ENCODE measurements around the gene GSG1L2.

GSG1L2 gene

DNA sequence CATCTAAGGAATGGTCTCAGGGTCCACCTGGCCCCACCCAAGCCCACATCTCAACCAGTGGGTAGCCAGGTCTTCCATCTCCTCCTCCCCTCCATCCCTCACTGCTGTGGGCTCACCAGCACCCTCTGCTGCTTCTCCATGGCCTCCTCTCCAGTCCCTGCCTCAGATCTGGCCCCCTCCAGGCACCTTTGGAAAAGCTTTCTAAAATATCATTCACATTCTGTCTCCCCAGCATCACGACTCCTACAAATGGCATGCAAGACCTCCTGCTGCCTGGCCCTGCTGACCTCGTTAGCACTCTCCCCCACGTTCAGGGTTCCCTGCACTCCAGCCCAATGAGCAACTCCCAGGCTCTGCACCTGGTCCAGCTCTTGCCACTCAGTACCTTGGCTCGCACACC lies 17.6 kb upstream of the GSG1L2 start:
- no peak for DNase-seq
- Histone ChIP-seq H3K27ac (ENCODE audit: insufficient read depth in 1 of 2, low read depth in 1 of 2, low read length in 2 of 2, poor library complexity in 1 of 2, severe bottlenecking in 2 of 2) (no peak overlapping the region), H3K9me3 (ENCODE audit: control extremely low read depth in 1 of 5, control insufficient read depth in 4 of 5, insufficient read depth in 2 of 5, low read depth in 1 of 5, low read length in 4 of 5) (no peaks in the 10 kb centered on the region), H3K36me3 (ENCODE audit: control insufficient read depth in 4 of 4, insufficient read depth in 4 of 4, low read length in 3 of 4) (no peaks in the 10 kb centered on the region), H3K4me3 (ENCODE audit: control insufficient read depth in 1 of 7, extremely low read depth in 1 of 7, insufficient read depth in 4 of 7, low read depth in 2 of 7, low read length in 6 of 7) (no peak overlapping the region), H3K4me1 (ENCODE audit: control extremely low read depth in 1 of 4, control insufficient read depth in 4 of 4, insufficient read depth in 4 of 4, low read length in 3 of 4) (no peaks in the 10 kb centered on the region), H3K27me3 (replicated peaks in 2 of 5; ENCODE audit: control insufficient read depth in 4 of 5, insufficient read depth in 5 of 5, low read length in 4 of 5) (peaks cover 0 to 17% (median 5%) of the 10 kb centered on the region in 5 experiments)
- ChIA-PET POLR2A (interaction anchor here (0.6 kb wide), 1 partner anchor 677 kb away, joined by 4 read pairs; no protein-coding TSS in a partner anchor), CTCF (no interaction called here)
- 71% methylated on average over 4 of the region's 4 CpGs for WGBS (ENCODE audit: insufficient coverage)

DNA sequence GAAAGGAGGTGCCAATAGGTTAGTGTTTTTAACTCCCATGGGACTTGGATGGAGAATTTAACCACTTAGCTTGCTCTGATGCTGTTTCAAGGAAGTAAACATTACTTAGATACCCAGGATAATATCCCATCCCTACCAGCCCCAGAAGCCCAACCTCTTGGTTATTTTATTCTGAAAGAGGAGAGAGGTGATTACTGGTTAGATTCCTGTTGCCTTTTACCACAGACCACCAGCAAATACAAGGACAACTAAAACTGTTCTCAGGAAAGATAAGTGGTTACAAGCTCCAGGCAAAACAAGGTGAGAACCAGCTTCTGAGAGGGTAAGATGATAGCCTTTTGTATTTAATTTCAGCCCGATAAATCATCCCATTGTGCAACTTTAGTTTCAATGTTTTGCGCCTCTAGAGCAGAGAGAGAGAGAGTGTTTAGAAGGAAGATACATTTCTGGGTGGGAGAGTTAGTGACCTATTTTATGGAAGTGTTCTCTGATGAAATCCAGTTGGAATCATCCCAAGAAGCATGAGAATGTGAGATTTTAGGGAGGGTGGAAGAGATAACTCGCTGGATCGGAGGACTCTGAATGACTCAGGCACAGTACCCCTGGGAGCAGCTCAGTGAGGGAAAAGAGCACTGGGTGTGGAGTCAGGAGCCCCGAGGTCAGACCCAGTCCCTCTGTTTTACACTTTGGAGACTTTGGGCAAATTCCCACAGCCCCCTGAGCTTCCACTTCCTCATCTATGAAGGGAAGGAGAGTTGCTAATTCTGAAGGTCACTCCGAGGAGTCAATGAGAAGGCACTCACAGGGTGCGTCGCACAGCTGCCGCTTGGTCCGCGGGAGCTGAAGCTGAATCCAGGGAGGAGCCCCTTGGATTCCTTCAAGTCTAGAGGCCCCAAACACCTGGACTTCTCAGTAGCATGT lies 15.9 kb upstream of the GSG1L2 start:
- DNase-seq, result no peak
- H3K9me3 ChIP-seq (ENCODE audit: control extremely low read depth in 1 of 5, control insufficient read depth in 4 of 5, insufficient read depth in 2 of 5, low read depth in 1 of 5, low read length in 4 of 5), result no peaks in the 10 kb centered on the region
- no peaks in the 10 kb centered on the region for H3K4me1 ChIP-seq (ENCODE audit: control extremely low read depth in 1 of 4, control insufficient read depth in 4 of 4, insufficient read depth in 4 of 4, low read length in 3 of 4)
- ChIA-PET CTCF (no interaction called here), POLR2A (no interaction called here)
- H3K27me3 ChIP-seq (replicated peaks in 2 of 5; ENCODE audit: control insufficient read depth in 4 of 5, insufficient read depth in 5 of 5, low read length in 4 of 5), result peaks cover 0 to 17% (median 5%) of the 10 kb centered on the region in 5 experiments
- H3K4me3 ChIP-seq (ENCODE audit: control insufficient read depth in 1 of 7, extremely low read depth in 1 of 7, insufficient read depth in 4 of 7, low read depth in 2 of 7, low read length in 6 of 7), result no peak overlapping the region
- no peaks in the 10 kb centered on the region for H3K36me3 ChIP-seq (ENCODE audit: control insufficient read depth in 4 of 4, insufficient read depth in 4 of 4, low read length in 3 of 4)
- H3K27ac ChIP-seq (ENCODE audit: insufficient read depth in 1 of 2, low read depth in 1 of 2, low read length in 2 of 2, poor library complexity in 1 of 2, severe bottlenecking in 2 of 2), result no peak overlapping the region
- 92% methylated on average over 9 of the region's 11 CpGs for WGBS (ENCODE audit: insufficient coverage)

DNA sequence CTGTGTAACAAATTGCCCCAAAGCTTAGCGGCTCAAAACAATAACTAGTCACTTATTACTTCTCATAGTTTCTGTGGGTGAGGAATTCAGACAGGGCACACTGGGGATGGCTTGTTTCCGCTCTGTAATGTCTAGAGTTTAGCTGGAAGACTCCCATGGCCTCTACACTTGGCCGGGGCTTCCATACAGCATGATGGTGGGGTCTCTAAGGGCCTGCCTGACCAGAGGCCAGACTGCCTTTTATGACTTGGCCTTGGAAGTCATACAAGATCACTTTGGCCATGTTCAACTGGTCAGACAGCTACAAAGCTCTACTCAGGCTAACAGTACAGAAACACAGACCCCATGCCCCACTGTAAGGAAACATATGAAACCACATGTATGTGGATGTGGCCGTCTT lies 12.0 kb upstream of the GSG1L2 start:
- WGBS (ENCODE audit: insufficient coverage), result 100% methylated on average over 1 of the region's 4 CpGs
- H3K4me3 ChIP-seq (ENCODE audit: control insufficient read depth in 1 of 7, extremely low read depth in 1 of 7, insufficient read depth in 4 of 7, low read depth in 2 of 7, low read length in 6 of 7), result no peak overlapping the region
- POLR2A ChIA-PET, result no interaction called here
- peaks cover 0 to 10% (median 3%) of the 10 kb centered on the region in 5 experiments for H3K27me3 ChIP-seq (replicated peaks in 2 of 5; ENCODE audit: control insufficient read depth in 4 of 5, insufficient read depth in 5 of 5, low read length in 4 of 5)
- no peaks in the 10 kb centered on the region for H3K9me3 ChIP-seq (ENCODE audit: control extremely low read depth in 1 of 5, control insufficient read depth in 4 of 5, insufficient read depth in 2 of 5, low read depth in 1 of 5, low read length in 4 of 5)
- no peak overlapping the region for H3K27ac ChIP-seq (ENCODE audit: insufficient read depth in 1 of 2, low read depth in 1 of 2, low read length in 2 of 2, poor library complexity in 1 of 2, severe bottlenecking in 2 of 2)
- CTCF ChIA-PET, result no interaction called here
- H3K4me1 ChIP-seq (ENCODE audit: control extremely low read depth in 1 of 4, control insufficient read depth in 4 of 4, insufficient read depth in 4 of 4, low read length in 3 of 4), result no peaks in the 10 kb centered on the region
- no peaks in the 10 kb centered on the region for H3K36me3 ChIP-seq (ENCODE audit: control insufficient read depth in 4 of 4, insufficient read depth in 4 of 4, low read length in 3 of 4)
- no peak for DNase-seq

DNA sequence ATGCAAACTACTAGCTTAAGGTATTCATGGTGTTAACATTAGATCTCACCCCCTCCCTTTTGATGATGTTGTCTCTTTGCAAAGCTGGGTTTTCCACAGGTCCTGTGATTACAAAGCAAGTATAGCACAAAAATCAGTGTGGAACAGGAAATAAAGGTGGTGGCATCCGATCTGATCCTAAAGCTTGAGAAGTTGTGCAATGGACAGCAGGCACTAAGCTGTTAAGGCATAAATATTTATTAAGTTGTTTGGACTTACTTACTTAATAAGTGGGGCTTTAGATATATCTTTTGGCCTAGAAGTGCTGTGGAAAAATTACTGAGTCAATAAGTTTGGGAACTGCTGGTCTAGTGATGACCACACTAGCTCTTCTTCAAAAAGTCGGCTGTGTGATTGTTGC lies 8.8 kb upstream of the GSG1L2 start:
- no peak for DNase-seq
- POLR2A ChIA-PET, result no interaction called here
- H3K4me3 ChIP-seq (ENCODE audit: control insufficient read depth in 1 of 7, extremely low read depth in 1 of 7, insufficient read depth in 4 of 7, low read depth in 2 of 7, low read length in 6 of 7), result no peak overlapping the region
- CTCF ChIA-PET, result no interaction called here
- H3K27ac ChIP-seq (ENCODE audit: insufficient read depth in 1 of 2, low read depth in 1 of 2, low read length in 2 of 2, poor library complexity in 1 of 2, severe bottlenecking in 2 of 2), result no peak overlapping the region
- no peaks in the 10 kb centered on the region for H3K9me3 ChIP-seq (ENCODE audit: control extremely low read depth in 1 of 5, control insufficient read depth in 4 of 5, insufficient read depth in 2 of 5, low read depth in 1 of 5, low read length in 4 of 5)
- no peaks in the 10 kb centered on the region for H3K36me3 ChIP-seq (ENCODE audit: control insufficient read depth in 4 of 4, insufficient read depth in 4 of 4, low read length in 3 of 4)
- H3K4me1 ChIP-seq (ENCODE audit: control extremely low read depth in 1 of 4, control insufficient read depth in 4 of 4, insufficient read depth in 4 of 4, low read length in 3 of 4), result no peaks in the 10 kb centered on the region
- WGBS (ENCODE audit: insufficient coverage), result 93% methylated on average over 2 of the region's 2 CpGs
- H3K27me3 ChIP-seq (replicated peaks in 2 of 5; ENCODE audit: control insufficient read depth in 4 of 5, insufficient read depth in 5 of 5, low read length in 4 of 5), result peaks cover 0 to 4% (median 0%) of the 10 kb centered on the region in 5 experiments

DNA sequence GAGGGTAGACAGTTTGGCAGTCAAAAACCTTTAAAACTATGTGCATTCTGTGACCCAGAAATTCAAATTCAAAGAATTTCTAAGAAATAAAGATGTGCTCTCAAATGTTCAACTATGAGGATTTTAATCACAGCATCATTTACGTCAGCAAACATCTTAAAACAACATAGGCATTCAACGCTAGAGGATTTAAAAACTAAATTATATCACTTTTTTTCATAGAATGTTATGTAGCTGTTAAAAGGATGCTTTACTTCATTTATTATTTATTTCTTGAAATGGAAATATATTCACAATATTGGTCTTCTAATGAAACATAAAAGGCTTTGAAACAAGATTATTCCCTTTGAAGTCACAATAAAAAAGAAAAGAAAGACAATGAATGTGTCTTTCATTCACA lies 7.5 kb upstream of the GSG1L2 start:
- no peak for DNase-seq
- no peak overlapping the region for H3K27ac ChIP-seq (ENCODE audit: insufficient read depth in 1 of 2, low read depth in 1 of 2, low read length in 2 of 2, poor library complexity in 1 of 2, severe bottlenecking in 2 of 2)
- POLR2A ChIA-PET, result no interaction called here
- no peaks in the 10 kb centered on the region for H3K4me1 ChIP-seq (ENCODE audit: control extremely low read depth in 1 of 4, control insufficient read depth in 4 of 4, insufficient read depth in 4 of 4, low read length in 3 of 4)
- no peaks in the 10 kb centered on the region for H3K9me3 ChIP-seq (ENCODE audit: control extremely low read depth in 1 of 5, control insufficient read depth in 4 of 5, insufficient read depth in 2 of 5, low read depth in 1 of 5, low read length in 4 of 5)
- CTCF ChIA-PET, result no interaction called here
- H3K27me3 ChIP-seq (replicated peaks in 2 of 5; ENCODE audit: control insufficient read depth in 4 of 5, insufficient read depth in 5 of 5, low read length in 4 of 5), result peaks cover 0 to 13% (median 0%) of the 10 kb centered on the region in 5 experiments
- no CpG with 5 or more reads among the region's 2 CpGs for WGBS (ENCODE audit: insufficient coverage)
- H3K36me3 ChIP-seq (ENCODE audit: control insufficient read depth in 4 of 4, insufficient read depth in 4 of 4, low read length in 3 of 4), result no peaks in the 10 kb centered on the region
- no peak overlapping the region for H3K4me3 ChIP-seq (ENCODE audit: control insufficient read depth in 1 of 7, extremely low read depth in 1 of 7, insufficient read depth in 4 of 7, low read depth in 2 of 7, low read length in 6 of 7)

DNA sequence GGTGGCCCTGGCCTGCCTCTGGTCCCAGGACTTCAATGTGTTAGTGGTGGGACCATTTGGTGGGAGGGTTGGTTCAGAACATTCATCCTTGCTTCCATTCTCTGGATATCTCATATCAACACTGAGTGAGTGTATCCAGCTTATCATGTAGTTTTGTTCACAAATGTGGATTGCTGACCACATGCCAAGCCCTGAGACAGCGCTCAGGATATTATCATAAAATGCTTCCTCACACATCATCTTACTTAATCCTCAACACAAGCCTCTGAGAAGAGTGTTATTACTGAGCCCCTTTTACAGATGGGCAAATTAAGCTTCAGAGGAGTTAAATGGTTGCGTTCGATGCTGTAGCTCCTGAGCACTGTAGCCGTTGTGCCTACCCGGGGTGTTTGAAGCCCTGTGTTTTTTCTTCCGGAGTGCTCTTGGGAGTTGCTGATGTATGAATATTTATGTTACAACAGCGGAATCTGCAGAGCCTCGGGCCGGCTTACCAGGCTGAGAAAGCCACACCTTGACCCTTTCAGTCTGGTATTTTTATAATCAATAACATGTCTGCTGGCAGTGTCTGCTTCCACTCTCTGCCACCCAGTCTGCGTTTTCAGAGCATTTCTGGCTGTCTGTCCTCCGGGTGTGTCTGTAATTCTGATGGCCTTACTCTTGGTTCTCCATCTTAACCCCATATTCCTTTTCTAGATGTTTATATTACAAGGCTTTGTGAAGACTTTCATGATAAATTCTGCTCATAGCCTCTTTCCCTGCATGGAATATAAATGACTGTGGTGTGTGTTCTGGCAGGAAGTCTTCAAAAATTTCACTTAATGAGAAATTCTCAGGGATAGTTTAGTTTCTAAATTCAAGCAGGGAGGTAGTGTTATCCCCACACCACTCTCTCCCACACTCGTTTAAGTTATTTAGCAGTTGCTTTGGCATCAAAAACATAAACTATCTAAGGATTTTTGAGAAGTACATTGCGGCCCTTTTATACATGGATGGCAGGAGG lies 6.7 kb upstream of the GSG1L2 start:
- Histone ChIP-seq H3K27me3 (replicated peaks in 2 of 5; ENCODE audit: control insufficient read depth in 4 of 5, insufficient read depth in 5 of 5, low read length in 4 of 5) (peaks cover 0 to 13% (median 0%) of the 10 kb centered on the region in 5 experiments), H3K4me1 (ENCODE audit: control extremely low read depth in 1 of 4, control insufficient read depth in 4 of 4, insufficient read depth in 4 of 4, low read length in 3 of 4) (no peaks in the 10 kb centered on the region), H3K36me3 (ENCODE audit: control insufficient read depth in 4 of 4, insufficient read depth in 4 of 4, low read length in 3 of 4) (no peaks in the 10 kb centered on the region), H3K27ac (ENCODE audit: insufficient read depth in 1 of 2, low read depth in 1 of 2, low read length in 2 of 2, poor library complexity in 1 of 2, severe bottlenecking in 2 of 2) (no peak overlapping the region), H3K4me3 (ENCODE audit: control insufficient read depth in 1 of 7, extremely low read depth in 1 of 7, insufficient read depth in 4 of 7, low read depth in 2 of 7, low read length in 6 of 7) (no peak overlapping the region), H3K9me3 (ENCODE audit: control extremely low read depth in 1 of 5, control insufficient read depth in 4 of 5, insufficient read depth in 2 of 5, low read depth in 1 of 5, low read length in 4 of 5) (no peaks in the 10 kb centered on the region)
- ChIA-PET POLR2A (no interaction called here), CTCF (no interaction called here)
- no peak for DNase-seq
- WGBS (ENCODE audit: insufficient coverage), result 92% methylated on average over 9 of the region's 13 CpGs

All from common myeloid progenitor, CD34-positive (primary cell).